Activated T-cell treated with anti-CD3 and anti-CD28 coated beads, Interleukin-2, amount 50 U/mL, for 72 hours (primary cell): ENCODE data around the gene ST3GAL5. TPM values are rescaled to one million over a fixed set of nuclear protein-coding genes. Genes with fewer than 3 reads are reported as not detected.

Source experiments
- ATAC-seq, 2 donors: fragments of 150-1000 bp; cut with Tn5 transposase; replicated peaks in 1 of 2; 2 replicates each; pipeline ENCODE4 v1.10.0; 2021; ENCODE audit warnings: moderate library complexity in 2 of 2, mild to moderate bottlenecking in 1 of 2
- DNase-seq, 2 donors: peaks; one replicate each; pipeline ENCODE4 v3.0.0; 2021 to 2022; ENCODE audit warnings: mixed read lengths in 1 of 2
- H3K27ac Mint-ChIP-seq: one replicate; pipeline ENCODE4 v1.8.0; 2022; ENCODE audit warnings: mild to moderate bottlenecking, moderate library complexity, mixed read lengths
- H3K27me3 Mint-ChIP-seq: one replicate; pipeline ENCODE4 v1.8.0; 2022; ENCODE audit warnings: low read depth, mixed read lengths
- H3K36me3 Mint-ChIP-seq, 2 donors: one replicate each; pipeline ENCODE4 v1.8.0; 2022; ENCODE audit warnings: mixed read lengths in 2 of 2, mild to moderate bottlenecking in 1 of 2; ENCODE audit not compliant: insufficient read depth in 2 of 2
- H3K4me1 Mint-ChIP-seq: one replicate; pipeline ENCODE4 v1.8.0; 2022; ENCODE audit warnings: low read depth, mixed read lengths
- H3K4me3 Mint-ChIP-seq, 2 donors: one replicate each; pipeline ENCODE4 v1.8.0; 2022; ENCODE audit warnings: mild to moderate bottlenecking in 2 of 2, mixed read lengths in 2 of 2, moderate library complexity in 2 of 2
- H3K9me3 Mint-ChIP-seq, 2 donors: one replicate each; pipeline ENCODE4 v1.8.0; 2022; ENCODE audit warnings: mixed read lengths in 2 of 2
- total RNA-seq, 2 donors: library from RNA; stranded (reverse); gene quantifications; one replicate each; pipeline ENCODE4 v1.2.3, GENCODE V29; 2022

Gene ST3GAL5
- total RNA-seq, 2 donors from 2014 or later: 10.4 to 11.3 TPM

DNA sequence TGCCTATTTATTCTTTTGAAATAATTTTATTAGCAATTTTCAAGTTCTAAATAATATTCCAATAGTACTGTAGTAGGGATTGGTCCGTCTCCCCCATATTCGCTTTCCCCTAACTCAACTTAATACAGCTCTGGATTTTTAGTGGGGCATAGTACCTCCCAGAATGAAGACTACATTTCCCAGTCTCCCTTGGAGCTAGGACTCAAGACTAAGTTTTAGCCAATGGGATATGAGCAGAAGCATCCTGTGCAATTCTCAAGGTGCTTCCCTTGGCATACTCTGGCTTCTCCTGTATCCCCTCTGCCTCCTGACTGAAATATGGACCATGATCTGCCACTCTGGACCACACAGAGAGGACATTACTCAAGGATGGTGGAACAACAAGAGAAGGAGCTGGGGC lies 24.1 kb downstream of the ST3GAL5 start:
- Mint-ChIP-seq H3K27ac (no peak overlapping the region), H3K36me3 (no peaks in the 10 kb centered on the region), H3K4me1 (peaks cover 70% of the 10 kb centered on the region), H3K27me3 (no peaks in the 10 kb centered on the region), H3K4me3 (no peak overlapping the region), H3K9me3 (no peaks in the 10 kb centered on the region)
- ATAC-seq: no peak
- no peak for DNase-seq

DNA sequence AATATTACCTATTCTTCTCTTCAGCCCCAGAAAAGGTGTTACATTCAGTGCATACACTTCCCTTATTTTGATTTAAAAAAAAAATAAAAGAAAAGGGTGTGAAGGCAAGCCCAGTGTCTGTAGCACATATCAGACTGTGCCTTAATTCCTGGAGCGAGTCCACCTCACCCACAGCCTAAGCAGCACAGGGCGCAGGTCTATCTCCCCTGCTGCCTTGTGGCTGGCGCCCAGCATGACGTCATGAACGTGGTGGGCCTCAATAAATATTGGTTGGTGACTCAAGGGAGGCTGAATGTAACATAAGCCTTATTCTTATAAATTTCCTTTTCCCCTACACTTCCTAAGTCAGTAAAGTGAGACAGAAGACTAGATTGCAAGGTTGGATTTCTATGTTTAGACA lies 26.4 kb downstream of the ST3GAL5 start:
- ATAC-seq (peak; percentile 18 to 28), DNase-seq (peak; percentile 35 to 43)
- H3K4me1 Mint-ChIP-seq: peaks cover 78% of the 10 kb centered on the region
- no peaks in the 10 kb centered on the region for H3K36me3 Mint-ChIP-seq
- H3K9me3 Mint-ChIP-seq: no peaks in the 10 kb centered on the region
- no peak overlapping the region for H3K27ac Mint-ChIP-seq
- no peaks in the 10 kb centered on the region for H3K27me3 Mint-ChIP-seq
- H3K4me3 Mint-ChIP-seq: no peak overlapping the region

GRCh38 chr2:85861650-85862049 lies 27.1 kb downstream of the ST3GAL5 start:
- ATAC-seq: no peak
- Mint-ChIP-seq H3K9me3 (no peaks in the 10 kb centered on the region), H3K27ac (peak overlapping the region; percentile 92), H3K36me3 (no peaks in the 10 kb centered on the region), H3K4me3 (peak overlapping the region; percentile 25 to 84), H3K27me3 (no peaks in the 10 kb centered on the region), H3K4me1 (peaks cover 70% of the 10 kb centered on the region)
- no peak for DNase-seq

DNA sequence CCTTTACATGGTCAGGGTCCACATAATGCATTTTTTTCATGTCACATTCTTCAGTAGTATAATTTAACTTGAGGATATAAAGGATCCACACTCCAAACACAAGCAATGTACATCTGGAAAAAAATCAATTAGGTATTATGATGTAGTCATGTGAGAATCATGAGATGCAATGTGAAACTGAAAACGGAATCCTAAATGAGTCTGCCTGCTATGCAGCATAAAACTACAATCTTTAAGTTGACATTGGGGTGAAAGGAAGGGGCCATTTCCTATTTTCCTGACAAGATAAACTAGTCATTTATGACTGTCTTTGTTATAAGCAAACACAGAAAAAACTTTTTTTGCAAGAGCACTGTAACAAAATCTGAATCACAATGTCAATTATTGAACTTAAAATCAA lies 27.6 kb downstream of the ST3GAL5 start:
- Mint-ChIP-seq H3K27me3 (no peaks in the 10 kb centered on the region), H3K36me3 (no peaks in the 10 kb centered on the region), H3K9me3 (no peaks in the 10 kb centered on the region), H3K4me3 (peak overlapping the region; percentile 25 to 84), H3K4me1 (peaks cover 65% of the 10 kb centered on the region), H3K27ac (peak overlapping the region; percentile 92)
- peak; percentile 43 to 55 for ATAC-seq
- DNase-seq: no peak

- H3K27ac Mint-ChIP-seq: no peak overlapping the region
- no peaks in the 10 kb centered on the region for H3K27me3 Mint-ChIP-seq
- H3K4me3 Mint-ChIP-seq: no peak overlapping the region
- peaks cover 63% of the 10 kb centered on the region for H3K4me1 Mint-ChIP-seq
- DNase-seq (no peak), ATAC-seq (no peak)
- peaks cover 4 to 6% of the 10 kb centered on the region in 2 donors for H3K36me3 Mint-ChIP-seq
- H3K9me3 Mint-ChIP-seq: peaks cover 3 to 7% of the 10 kb centered on the region in 2 donors
These were observed 29.9 kb downstream of the ST3GAL5 start for GRCh38 chr2:85858841-85859240.

DNA sequence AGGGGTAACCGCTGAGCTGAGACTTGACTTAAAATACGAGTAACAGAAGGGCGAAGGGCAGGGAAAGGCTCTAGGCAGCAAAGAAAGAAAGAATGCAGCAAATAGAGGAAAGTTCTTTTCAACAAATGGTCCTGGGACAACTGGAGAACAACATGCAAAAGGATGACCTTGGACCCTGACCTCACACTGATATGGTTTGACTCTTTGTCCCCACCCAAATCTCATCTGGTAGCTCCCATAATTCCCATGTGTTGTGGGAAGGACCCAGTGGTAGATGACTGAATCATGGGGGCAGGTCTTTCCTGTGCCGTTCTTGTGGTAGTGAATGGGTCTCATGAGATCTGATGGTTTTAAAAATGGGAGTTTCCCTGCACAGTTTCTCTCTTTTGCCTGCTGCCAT lies 33.9 kb downstream of the ST3GAL5 start:
- H3K27me3 Mint-ChIP-seq: no peaks in the 10 kb centered on the region
- ATAC-seq: no peak
- H3K4me1 Mint-ChIP-seq: peaks cover 54% of the 10 kb centered on the region
- peak overlapping the region in 1 of 2 donors; percentile 79 for H3K4me3 Mint-ChIP-seq
- H3K27ac Mint-ChIP-seq: peak overlapping the region; percentile 88
- peaks cover 3 to 7% of the 10 kb centered on the region in 2 donors for H3K9me3 Mint-ChIP-seq
- DNase-seq: no peak
- peaks cover 4 to 6% of the 10 kb centered on the region in 2 donors for H3K36me3 Mint-ChIP-seq

DNA sequence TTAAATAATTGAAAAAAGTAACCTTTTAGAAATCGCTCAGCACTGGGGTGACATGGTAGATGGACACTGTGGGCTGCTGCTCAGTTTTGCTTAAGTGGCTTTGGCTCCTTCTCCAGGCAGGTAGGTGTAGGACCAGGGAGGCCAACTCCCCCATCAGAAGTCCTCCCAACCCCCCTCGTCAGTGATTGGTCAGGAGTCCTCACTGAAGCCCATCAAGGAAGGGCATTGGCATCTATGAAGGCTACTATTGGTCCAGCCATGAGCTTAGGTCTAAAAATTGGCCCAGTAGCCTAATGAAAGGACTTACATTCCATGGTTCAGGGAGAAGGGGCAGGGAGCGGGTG lies 34.7 kb downstream of the ST3GAL5 start:
- DNase-seq: peak in 1 of 2 donors; percentile 28
- H3K27ac Mint-ChIP-seq: peak overlapping the region; percentile 88
- H3K36me3 Mint-ChIP-seq: peaks cover 4 to 6% of the 10 kb centered on the region in 2 donors

DNA sequence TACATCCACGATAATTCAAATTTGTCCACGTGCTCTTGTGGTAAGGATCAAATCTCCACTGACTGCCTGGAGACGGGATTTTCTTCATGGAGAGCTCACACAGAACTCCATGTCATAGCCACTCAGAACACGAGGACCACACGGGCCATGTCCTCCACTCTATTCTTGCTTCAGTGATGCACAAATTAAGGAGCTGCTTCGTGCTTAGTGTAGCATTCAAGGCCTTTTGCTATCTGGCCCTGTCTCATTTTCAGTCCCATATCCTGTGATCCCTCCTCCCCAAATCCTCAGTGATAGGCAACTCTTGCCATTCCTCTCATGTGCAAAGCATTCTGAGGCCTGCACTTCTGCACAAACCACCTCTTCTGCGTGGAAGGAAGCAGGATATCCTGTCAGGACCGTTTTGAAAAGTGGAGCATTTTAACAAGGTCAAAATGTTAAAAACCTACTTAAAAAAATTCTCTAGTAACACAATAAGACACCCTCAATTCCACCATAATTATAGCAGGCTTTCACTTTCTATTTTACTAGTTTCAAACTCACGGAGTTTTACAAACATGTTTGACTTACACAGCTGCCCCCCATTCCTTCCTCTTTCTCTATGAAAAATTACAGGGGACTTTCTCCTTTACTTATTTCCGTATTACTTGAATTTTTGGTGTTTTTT lies 35.2 kb downstream of the ST3GAL5 start:
- Mint-ChIP-seq H3K4me3 (peak overlapping the region; percentile 79 to 82), H3K9me3 (peaks cover 3 to 7% of the 10 kb centered on the region in 2 donors), H3K27me3 (no peaks in the 10 kb centered on the region), H3K4me1 (peaks cover 47% of the 10 kb centered on the region), H3K27ac (peak overlapping the region; percentile 88), H3K36me3 (peaks cover 4 to 6% of the 10 kb centered on the region in 2 donors)
- peak in 1 of 2 donors; percentile 15 for DNase-seq
- peak; percentile 62 to 64 for ATAC-seq

More for the DNA sequence above, 34.7 kb downstream of the ST3GAL5 start:
- Mint-ChIP-seq H3K27me3 (no peaks in the 10 kb centered on the region), H3K4me3 (peak overlapping the region; percentile 79 to 82), H3K4me1 (peaks cover 51% of the 10 kb centered on the region), H3K9me3 (peaks cover 3 to 7% of the 10 kb centered on the region in 2 donors)
- ATAC-seq: peak; percentile 33 to 39

DNA sequence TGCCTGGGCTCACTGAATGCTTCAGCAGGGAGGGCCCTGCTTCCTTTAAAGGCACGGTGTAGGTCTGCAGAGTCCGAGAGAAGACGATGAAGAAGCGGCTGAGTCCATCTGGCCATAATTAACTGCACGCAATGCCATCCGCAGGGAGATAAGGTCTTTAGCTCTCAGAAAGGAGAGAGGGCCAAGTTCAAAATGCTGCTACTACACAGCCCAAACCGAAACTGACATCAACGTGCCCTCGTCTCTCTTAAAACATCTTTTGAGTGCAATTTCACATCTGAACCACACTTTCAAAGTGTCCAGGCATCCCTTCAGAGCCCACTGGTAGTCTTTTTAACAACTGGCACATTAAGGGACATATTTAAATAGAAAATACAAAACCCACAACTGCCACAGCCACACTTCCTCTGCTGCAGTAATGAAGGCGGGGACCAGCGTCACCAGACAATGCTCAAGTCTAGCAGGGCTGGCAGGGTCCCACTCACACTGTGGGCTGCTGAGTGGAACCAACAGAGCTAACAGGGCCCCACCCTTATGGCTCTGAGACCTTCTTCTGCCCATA lies 35.8 kb downstream of the ST3GAL5 start:
- peaks cover 3 to 7% of the 10 kb centered on the region in 2 donors for H3K9me3 Mint-ChIP-seq
- H3K27me3 Mint-ChIP-seq: no peaks in the 10 kb centered on the region
- H3K4me1 Mint-ChIP-seq: peaks cover 52% of the 10 kb centered on the region
- H3K27ac Mint-ChIP-seq: peak overlapping the region; percentile 88
- DNase-seq: peak; percentile 67
- H3K4me3 Mint-ChIP-seq: peak overlapping the region; percentile 79 to 82
- peak; percentile 83 to 88 for ATAC-seq
- peaks cover 4 to 6% of the 10 kb centered on the region in 2 donors for H3K36me3 Mint-ChIP-seq

GRCh38 chr2:85852152-85852840 lies 36.5 kb downstream of the ST3GAL5 start:
- DNase-seq: no peak
- Mint-ChIP-seq H3K27me3 (no peaks in the 10 kb centered on the region), H3K36me3 (peaks cover 4 to 6% of the 10 kb centered on the region in 2 donors), H3K27ac (peak overlapping the region; percentile 88), H3K4me1 (peaks cover 52% of the 10 kb centered on the region), H3K4me3 (peak overlapping the region; percentile 79 to 82), H3K9me3 (peaks cover 3 to 7% of the 10 kb centered on the region in 2 donors)
- ATAC-seq: no peak

DNA sequence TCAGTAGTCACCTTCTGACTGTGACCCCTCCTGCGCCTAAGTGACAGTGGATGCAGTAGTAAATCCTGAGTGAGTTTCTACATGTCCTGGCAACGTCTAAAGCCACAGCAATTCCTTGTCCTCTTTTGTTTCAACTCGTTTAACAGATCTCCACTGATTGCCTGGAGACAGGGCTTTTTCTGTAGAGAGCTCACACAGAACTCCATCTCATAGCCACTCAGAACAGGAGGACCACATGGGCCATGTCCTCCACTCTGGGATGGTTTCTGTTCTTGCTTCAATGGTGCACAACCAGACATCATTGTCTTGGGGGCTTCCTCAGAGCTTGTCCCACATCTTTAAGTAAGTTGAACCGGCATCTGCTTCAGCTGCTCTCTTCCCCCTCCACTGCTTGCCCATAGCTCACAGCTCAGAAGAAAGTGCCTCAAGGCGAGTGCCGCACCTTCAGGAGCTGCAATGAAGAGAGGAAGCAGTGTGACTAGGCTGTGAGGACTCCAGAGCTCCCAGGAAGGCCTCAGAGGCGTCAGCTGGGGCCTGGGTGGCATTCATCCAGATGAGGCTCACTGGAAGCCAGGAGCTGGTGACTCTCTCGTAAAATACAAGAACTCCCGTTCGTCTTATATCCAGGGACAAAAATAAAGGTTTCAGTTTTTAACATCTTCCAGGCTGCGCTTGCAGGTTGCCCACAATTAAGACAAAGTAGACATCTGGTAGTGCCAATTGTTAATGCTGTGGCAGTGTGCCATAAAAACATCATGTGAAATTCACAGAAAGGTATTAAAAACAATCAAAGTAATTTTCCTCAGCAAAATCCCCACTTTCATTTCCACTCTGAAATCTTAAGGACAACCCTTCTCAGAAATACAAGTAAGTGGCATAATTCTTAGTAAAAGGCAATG lies 37.3 kb downstream of the ST3GAL5 start:
- H3K27me3 Mint-ChIP-seq: no peaks in the 10 kb centered on the region
- peaks cover 4 to 6% of the 10 kb centered on the region in 2 donors for H3K36me3 Mint-ChIP-seq
- peaks cover 3 to 7% of the 10 kb centered on the region in 2 donors for H3K9me3 Mint-ChIP-seq
- peak in 1 of 2 donors; percentile 25 for ATAC-seq
- peak in 1 of 2 donors; percentile 31 for DNase-seq
- H3K27ac Mint-ChIP-seq: peak overlapping the region; percentile 88
- H3K4me3 Mint-ChIP-seq: peak overlapping the region; percentile 79 to 82
- H3K4me1 Mint-ChIP-seq: peaks cover 52% of the 10 kb centered on the region

- Mint-ChIP-seq H3K9me3 (peaks cover 3 to 7% of the 10 kb centered on the region in 2 donors), H3K4me3 (peak overlapping the region in 1 of 2 donors; percentile 16), H3K27ac (no peak overlapping the region), H3K27me3 (no peaks in the 10 kb centered on the region), H3K36me3 (peaks cover 4 to 6% of the 10 kb centered on the region in 2 donors), H3K4me1 (peaks cover 50% of the 10 kb centered on the region)
- no peak for ATAC-seq
- DNase-seq: no peak
These were observed 38.3 kb downstream of the ST3GAL5 start for GRCh38 chr2:85850451-85850850.
